Coronary artery (tissue), 2 donors: Measurements from ENCODE around the gene SLC2A10.

ENCODE experiments used
- DNase-seq: peaks from one replicate; pipeline ENCODE4 v3.0.0-alpha.2; 2017; ENCODE audit warnings: low spot score
- H3K27ac ChIP-seq, 2 donors: fragments of 200-600 bp; sonication (generic); one replicate each; pipeline ENCODE4 v1.5.1; 2016 to 2019
- H3K4me3 ChIP-seq: fragments of 200-600 bp; sonication (generic); 2 replicates; pipeline ENCODE4 v1.5.1; 2016; ENCODE audit warnings: mild to moderate bottlenecking, moderate library complexity
- TF ChIP-seq, protein P1 (sequence below): fragments of 200-600 bp; sonication (generic); IDR thresholded peaks from one replicate; pipeline ENCODE4 v1.5.1; 2019; ENCODE audit warnings: antibody characterized with exemption

SLC2A10 gene

GRCh38 chr20:46705378-46705729 is 4.1 kb upstream of the SLC2A10 start:
- H3K27ac ChIP-seq = peak overlapping the region in 1 of 2 donors; percentile 66
- TF ChIP-seq, protein P1, sequence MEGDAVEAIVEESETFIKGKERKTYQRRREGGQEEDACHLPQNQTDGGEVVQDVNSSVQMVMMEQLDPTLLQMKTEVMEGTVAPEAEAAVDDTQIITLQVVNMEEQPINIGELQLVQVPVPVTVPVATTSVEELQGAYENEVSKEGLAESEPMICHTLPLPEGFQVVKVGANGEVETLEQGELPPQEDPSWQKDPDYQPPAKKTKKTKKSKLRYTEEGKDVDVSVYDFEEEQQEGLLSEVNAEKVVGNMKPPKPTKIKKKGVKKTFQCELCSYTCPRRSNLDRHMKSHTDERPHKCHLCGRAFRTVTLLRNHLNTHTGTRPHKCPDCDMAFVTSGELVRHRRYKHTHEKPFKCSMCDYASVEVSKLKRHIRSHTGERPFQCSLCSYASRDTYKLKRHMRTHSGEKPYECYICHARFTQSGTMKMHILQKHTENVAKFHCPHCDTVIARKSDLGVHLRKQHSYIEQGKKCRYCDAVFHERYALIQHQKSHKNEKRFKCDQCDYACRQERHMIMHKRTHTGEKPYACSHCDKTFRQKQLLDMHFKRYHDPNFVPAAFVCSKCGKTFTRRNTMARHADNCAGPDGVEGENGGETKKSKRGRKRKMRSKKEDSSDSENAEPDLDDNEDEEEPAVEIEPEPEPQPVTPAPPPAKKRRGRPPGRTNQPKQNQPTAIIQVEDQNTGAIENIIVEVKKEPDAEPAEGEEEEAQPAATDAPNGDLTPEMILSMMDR = no peak
- DNase-seq = no peak
- H3K4me3 ChIP-seq = no peak overlapping the region

DNA sequence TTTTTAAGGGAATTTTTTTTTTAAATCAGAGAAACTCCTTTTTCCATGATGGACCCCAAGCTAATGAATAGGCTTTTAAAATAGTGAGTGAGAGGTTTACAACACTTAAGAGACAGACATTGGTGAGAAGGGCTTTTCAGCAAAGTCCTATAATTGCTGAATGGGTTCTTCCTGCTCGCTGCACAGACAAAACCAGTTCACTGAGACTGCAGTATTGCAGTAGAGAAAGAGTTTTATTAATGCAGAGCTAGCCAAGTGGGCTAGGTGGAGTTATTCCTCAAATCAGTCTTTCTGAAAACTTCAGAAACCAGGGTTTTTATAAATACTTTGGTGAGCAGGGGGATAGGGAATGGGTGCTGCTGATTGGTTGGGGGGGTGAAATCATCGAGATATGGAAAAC is 3.2 kb upstream of the SLC2A10 start:
- TF ChIP-seq, protein P1 = no peak
- DNase-seq = no peak
- H3K4me3 ChIP-seq = no peak overlapping the region
- H3K27ac ChIP-seq = no peak overlapping the region

DNA sequence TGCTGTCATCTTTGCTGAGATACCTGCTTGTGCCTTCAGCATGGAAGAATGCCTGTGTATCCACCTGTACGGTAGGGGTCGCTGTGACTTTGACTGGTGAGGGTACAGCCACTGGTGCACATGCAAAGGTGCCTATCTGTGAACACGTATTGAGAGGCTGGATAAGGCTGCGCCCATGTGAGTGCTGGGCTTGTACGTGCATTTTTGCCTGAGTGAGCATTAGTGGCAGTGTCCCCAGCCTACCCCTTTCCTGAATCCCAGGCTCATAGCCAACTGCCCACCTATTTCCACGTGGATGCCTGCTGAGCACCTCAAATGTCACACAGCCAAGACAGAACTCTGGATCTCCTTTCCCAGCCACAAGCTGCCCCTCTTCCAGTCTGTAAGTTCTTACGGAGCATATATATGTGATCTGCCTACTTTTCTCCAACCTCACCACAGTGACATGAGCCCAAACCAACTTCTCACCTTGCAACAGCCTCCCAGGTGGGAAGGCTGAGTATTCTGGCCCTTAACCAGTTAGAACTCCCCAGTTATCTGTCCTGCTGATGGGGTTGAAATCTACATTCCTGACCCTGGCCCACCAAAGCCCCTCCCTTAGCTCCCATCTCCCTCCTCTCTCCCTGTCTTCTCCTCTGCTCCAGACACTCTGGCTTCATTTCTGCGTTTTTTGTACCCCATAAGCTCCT is 1.1 kb upstream of the SLC2A10 start:
- no peak overlapping the region for H3K4me3 ChIP-seq
- TF ChIP-seq, protein P1 = no peak
- DNase-seq = no peak
- H3K27ac ChIP-seq = no peak overlapping the region

DNA sequence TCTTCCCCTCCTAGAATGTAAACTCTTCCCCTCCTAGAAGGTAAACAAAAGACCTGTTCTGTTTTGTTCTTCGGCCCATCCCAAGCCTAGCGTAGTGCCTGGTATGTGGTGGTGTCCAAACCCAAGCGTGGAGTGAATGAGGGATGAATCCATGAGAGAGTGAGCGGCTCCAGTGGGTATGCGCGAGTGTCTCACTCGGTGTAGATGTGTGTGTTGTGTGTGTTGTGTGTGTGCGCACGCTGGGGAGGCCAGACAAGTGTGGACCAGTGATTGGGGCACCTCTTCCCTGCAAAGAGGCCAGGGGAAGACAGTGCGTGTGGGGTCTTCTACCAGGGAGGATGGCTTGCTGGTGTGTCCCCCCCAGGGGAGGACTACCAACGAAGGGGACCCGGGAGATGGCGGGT is 392 bp upstream of the SLC2A10 start:
- TF ChIP-seq, protein P1 = no peak
- H3K27ac ChIP-seq = peak overlapping the region; percentile 61 to 89
- H3K4me3 ChIP-seq = peak overlapping the region; percentile 86
- DNase-seq = peak; percentile 74

DNA sequence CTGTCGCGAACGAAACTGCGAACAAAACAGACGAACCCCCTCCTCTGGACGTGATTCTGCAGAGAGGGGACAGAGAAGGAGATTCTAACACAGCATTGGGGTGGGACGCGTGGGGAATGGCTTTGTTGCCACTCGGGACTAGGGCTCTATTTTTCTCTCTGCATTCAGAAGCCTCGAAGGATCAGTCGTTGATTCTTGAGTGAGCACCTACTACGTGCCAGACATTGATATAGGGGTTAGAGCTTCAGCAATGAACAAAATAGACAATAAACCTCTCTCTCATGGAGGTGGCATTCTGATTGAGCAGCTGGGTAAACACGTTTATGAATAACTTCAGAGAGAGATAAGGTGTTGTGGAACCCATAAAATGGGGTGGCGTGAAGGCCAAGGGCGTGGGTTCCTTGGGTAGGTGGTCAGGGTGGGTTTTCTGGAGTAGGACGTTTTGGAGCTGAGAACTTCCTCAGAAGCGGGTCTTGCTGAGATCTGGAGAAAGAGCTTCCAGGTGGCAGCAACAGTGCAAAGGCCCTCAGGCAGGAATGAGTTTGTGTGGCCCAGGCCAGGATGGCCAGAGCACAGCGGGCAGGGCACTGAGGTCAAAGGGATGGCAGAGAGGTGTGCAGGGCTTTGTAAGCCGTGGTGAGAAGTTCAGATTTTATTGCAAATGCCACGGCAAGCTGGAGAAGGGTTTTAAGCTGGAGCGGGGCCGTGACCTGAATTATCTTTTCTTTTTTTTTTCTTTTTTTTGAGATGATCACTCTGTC is 884 bp downstream of the SLC2A10 start:
- H3K27ac ChIP-seq = peak overlapping the region; percentile 61 to 89
- peak overlapping the region; percentile 86 for H3K4me3 ChIP-seq
- DNase-seq = no peak
- TF ChIP-seq, protein P1 = no peak

DNA sequence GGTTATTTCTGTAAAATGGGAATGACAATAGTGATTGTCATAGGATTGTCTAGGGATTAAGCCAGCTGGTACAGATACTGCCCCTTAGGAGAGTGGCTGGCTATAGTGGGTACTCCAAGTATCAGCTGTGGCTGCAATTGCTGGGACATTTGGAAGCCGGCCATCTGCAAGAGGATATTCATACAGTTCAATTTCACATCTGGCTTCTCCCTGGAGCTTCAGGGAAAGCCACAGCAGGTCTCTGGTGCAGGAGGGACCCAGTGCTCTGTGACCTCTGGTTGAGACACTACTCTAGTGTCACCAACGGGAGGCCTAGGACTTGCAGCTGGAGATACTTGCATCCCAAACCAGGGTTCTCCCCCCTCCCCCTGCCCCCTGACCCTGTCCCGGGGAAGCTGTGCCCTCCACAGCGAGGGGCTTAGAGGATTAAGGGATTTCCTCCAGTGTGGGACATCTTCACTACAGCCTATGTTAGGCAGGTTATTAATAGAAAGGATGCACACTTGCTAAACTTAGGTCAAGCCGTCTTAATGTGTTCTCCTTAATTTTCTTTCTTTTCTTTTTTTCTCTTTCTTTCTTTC is 2.7 kb downstream of the SLC2A10 start:
- Histone ChIP-seq H3K27ac (no peak overlapping the region), H3K4me3 (no peak overlapping the region)
- TF ChIP-seq, protein P1 = no peak
- DNase-seq = no peak
